ENCODE results near the gene USP17L13. TPM values are rescaled to one million over a fixed set of nuclear protein-coding genes. Genes with fewer than 3 reads are reported as not detected.
"Not testable (repeated sequence)": the region's sequence is repeated elsewhere in the genome, so short reads cannot be mapped to it uniquely, and the experiment has no call there.

USP17L13 gene
- not detected for total RNA-seq (2021; fragmentation: NEBNext Ultra II Directional; extraction: Animal tissue kit (Norgen Biotek cat#: 25700))
- long read RNA-seq = 0 reads

DNA sequence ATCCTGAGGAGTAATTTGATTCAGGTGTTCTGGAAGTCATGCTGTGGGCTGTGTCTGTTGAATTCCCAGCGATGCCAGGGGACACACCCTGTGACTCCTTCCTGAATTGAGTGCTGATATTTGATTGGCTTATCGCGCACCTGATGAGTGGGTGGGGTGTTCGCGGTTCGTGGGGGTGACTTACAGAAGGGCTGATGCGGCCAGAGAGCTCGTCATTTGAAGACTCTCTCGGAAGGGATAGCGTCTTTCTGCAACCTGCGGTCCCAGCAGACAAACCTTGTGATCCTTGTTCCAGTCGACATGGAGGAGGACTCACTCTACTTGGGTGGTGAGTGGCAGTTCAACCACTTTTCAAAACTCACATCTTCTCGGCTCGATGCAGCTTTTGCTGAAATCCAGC is at the start of gene USP17L13:
TSS of gene USP17L13 (plus strand) at position 301 of the 400 bp plus-strand sequence. CDS start at position 301, 0 bp downstream.
- H3K36me3 Mint-ChIP-seq (ENCODE audit: low read depth); H3K9me3 Mint-ChIP-seq; H3K4me1 Mint-ChIP-seq (ENCODE audit: low read depth); H3K27ac Mint-ChIP-seq; H3K4me3 Mint-ChIP-seq; H3K27me3 Mint-ChIP-seq (ENCODE audit: insufficient read depth); DNase-seq: not testable (repeated sequence)

DNA sequence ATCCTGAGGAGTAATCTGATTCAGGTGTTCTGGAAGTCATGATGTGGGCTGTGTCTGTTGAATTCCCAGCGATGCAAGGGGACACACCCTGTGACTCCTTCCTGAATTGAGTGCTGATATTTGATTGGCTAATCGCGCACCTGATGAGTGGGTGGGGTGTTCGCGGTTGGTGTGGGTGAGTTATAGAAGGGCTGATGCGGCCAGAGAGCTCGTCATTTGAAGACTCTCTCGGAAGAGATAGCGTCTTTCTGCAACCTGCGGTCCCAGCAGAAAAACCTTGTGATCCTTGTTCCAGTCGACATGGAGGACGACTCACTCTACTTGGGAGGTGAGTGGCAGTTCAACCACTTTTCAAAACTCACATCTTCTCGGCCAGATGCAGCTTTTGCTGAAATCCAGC is 14.3 kb upstream of the USP17L13 start, which contains the start of gene USP17L10:
TSS of gene USP17L10 (plus strand) at position 301 of the 400 bp plus-strand sequence. CDS start at position 301, 0 bp downstream.
- not testable (repeated sequence) for H3K9me3 Mint-ChIP-seq; H3K4me1 Mint-ChIP-seq (ENCODE audit: low read depth); H3K27ac Mint-ChIP-seq; H3K36me3 Mint-ChIP-seq (ENCODE audit: low read depth); DNase-seq; H3K4me3 Mint-ChIP-seq; H3K27me3 Mint-ChIP-seq (ENCODE audit: insufficient read depth)

DNA sequence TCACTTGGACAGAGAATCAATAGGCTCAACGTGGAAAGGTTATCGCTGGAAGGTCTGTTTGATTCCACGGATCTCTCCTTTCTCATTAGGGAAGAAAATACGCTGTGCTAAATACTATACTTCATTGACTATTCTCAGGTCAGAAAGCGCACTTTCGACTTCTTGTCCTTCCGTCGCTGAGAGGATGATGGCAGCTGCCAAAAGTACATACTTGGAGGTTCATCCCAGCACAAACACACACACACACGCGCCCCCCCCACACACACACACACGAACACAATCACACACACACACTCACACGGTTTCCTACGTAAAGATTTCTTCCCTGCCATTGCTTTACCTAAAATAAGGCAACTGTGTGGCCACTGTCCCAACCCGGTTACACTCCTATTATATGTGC is 10.0 kb upstream of the USP17L13 start:
- not testable (repeated sequence) for H3K9me3 Mint-ChIP-seq; H3K4me3 Mint-ChIP-seq; H3K27ac Mint-ChIP-seq; H3K36me3 Mint-ChIP-seq (ENCODE audit: low read depth); H3K27me3 Mint-ChIP-seq (ENCODE audit: insufficient read depth); H3K4me1 Mint-ChIP-seq (ENCODE audit: low read depth)
- DNase-seq = peak; percentile 0

- not testable (repeated sequence) for DNase-seq; H3K9me3 Mint-ChIP-seq; H3K27ac Mint-ChIP-seq; H3K4me3 Mint-ChIP-seq; H3K4me1 Mint-ChIP-seq (ENCODE audit: low read depth); H3K27me3 Mint-ChIP-seq (ENCODE audit: insufficient read depth); H3K36me3 Mint-ChIP-seq (ENCODE audit: low read depth)
Observed at GRCh38 chr4:9215105-9215504, 9.6 kb upstream of the USP17L13 start, which contains the start of gene USP17L11. Gene USP17L11, plus strand, starts transcription at chr4:9215405. Its CDS starts 0 bp downstream, at chr4:9215405.

- not testable (repeated sequence) for DNase-seq; H3K4me3 Mint-ChIP-seq; H3K36me3 Mint-ChIP-seq (ENCODE audit: low read depth); H3K27ac Mint-ChIP-seq; H3K9me3 Mint-ChIP-seq; H3K4me1 Mint-ChIP-seq (ENCODE audit: low read depth); H3K27me3 Mint-ChIP-seq (ENCODE audit: insufficient read depth)
Observed at GRCh38 chr4:9219852-9220251, 4.8 kb upstream of the USP17L13 start, which contains the start of gene USP17L12. Gene USP17L12, plus strand, starts transcription at chr4:9220152. Its CDS starts 0 bp downstream, at chr4:9220152.

DNA sequence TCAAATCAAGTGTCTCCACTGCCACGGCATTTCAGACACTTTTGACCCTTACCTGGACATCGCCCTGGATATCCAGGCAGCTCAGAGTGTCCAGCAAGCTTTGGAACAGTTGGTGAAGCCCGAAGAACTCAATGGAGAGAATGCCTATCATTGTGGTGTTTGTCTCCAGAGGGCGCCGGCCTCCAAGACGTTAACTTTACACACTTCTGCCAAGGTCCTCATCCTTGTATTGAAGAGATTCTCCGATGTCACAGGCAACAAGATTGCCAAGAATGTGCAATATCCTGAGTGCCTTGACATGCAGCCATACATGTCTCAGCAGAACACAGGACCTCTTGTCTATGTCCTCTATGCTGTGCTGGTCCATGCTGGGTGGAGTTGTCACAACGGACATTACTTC is 5.6 kb downstream of the USP17L13 start:
- not testable (repeated sequence) for H3K4me3 Mint-ChIP-seq; H3K4me1 Mint-ChIP-seq (ENCODE audit: low read depth); DNase-seq; H3K36me3 Mint-ChIP-seq (ENCODE audit: low read depth); H3K27me3 Mint-ChIP-seq (ENCODE audit: insufficient read depth); H3K9me3 Mint-ChIP-seq; H3K27ac Mint-ChIP-seq

GRCh38 chr4:9234085-9234484 is 9.4 kb downstream of the USP17L13 start, which contains the start of gene USP17L15:
Gene USP17L15, plus strand, starts transcription at chr4:9234385. Its CDS starts 0 bp downstream, at chr4:9234385.
- not testable (repeated sequence) for H3K27me3 Mint-ChIP-seq (ENCODE audit: insufficient read depth); H3K27ac Mint-ChIP-seq; DNase-seq; H3K4me3 Mint-ChIP-seq; H3K4me1 Mint-ChIP-seq (ENCODE audit: low read depth); H3K36me3 Mint-ChIP-seq (ENCODE audit: low read depth); H3K9me3 Mint-ChIP-seq

DNA sequence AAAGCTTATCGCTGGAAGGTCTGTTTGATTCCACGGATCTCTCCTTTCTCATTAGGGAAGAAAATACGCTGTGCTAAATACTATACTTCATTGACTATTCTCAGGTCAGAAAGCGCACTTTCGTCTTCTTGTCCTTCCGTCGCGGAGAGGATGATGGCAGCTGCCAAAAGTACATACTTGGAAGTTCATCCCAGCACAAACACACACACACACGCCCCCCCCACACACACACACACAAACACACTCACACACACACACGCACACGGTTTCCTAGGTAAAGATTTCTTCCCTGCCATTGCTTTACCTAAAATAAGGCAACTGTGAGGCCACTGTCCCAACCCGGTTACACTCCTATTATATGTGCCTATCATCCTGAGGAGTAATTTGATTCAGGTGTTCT is 13.8 kb downstream of the USP17L13 start:
- not testable (repeated sequence) for H3K36me3 Mint-ChIP-seq (ENCODE audit: low read depth)

DNA sequence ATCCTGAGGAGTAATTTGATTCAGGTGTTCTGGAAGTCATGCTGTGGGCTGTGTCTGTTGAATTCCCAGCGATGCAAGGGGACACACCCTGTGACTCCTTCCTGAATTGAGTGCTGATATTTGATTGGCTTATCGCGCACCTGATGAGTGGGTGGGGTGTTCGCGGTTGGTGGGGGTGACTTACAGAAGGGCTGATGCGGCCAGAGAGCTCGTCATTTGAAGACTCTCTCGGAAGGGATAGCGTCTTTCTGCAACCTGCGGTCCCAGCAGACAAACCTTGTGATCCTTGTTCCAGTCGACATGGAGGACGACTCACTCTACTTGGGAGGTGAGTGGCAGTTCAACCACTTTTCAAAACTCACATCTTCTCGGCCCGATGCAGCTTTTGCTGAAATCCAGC is 18.9 kb downstream of the USP17L13 start, which contains the start of gene USP17L17:
TSS of gene USP17L17 (plus strand) at position 301 of the 400 bp plus-strand sequence. CDS start at position 301, 0 bp downstream.
- H3K27ac Mint-ChIP-seq; H3K4me3 Mint-ChIP-seq; DNase-seq; H3K4me1 Mint-ChIP-seq (ENCODE audit: low read depth); H3K36me3 Mint-ChIP-seq (ENCODE audit: low read depth); H3K27me3 Mint-ChIP-seq (ENCODE audit: insufficient read depth); H3K9me3 Mint-ChIP-seq: not testable (repeated sequence)

More for the DNA sequence above, 13.8 kb downstream of the USP17L13 start:
- H3K4me3 Mint-ChIP-seq; H3K27me3 Mint-ChIP-seq (ENCODE audit: insufficient read depth); DNase-seq; H3K4me1 Mint-ChIP-seq (ENCODE audit: low read depth); H3K9me3 Mint-ChIP-seq; H3K27ac Mint-ChIP-seq: not testable (repeated sequence)

- DNase-seq = peak; percentile 23
- not testable (repeated sequence) for H3K27me3 Mint-ChIP-seq (ENCODE audit: insufficient read depth)
Observed at GRCh38 chr4:9247953-9248680, 23.4 kb downstream of the USP17L13 start, which contains the start of gene USP17L18. Gene USP17L18, plus strand, starts transcription at chr4:9248630. Its CDS starts 0 bp downstream, at chr4:9248630.

DNA sequence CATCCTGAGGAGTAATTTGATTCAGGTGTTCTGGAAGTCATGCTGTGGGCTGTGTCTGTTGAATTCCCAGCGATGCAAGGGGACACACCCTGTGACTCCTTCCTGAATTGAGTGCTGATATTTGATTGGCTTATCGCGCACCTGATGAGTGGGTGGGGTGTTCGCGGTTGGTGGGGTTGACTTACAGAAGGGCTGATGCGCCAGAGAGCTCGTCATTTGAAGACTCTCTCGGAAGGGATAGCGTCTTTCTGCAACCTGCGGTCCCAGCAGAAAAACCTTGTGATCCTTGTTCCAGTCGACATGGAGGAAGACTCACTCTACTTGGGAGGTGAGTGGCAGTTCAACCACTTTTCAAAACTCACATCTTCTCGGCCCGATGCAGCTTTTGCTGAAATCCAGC is 28.4 kb downstream of the USP17L13 start, which contains the start of gene USP17L19:
TSS of gene USP17L19 (plus strand) at position 301 of the 400 bp plus-strand sequence. CDS start at position 301, 0 bp downstream.
- H3K27ac Mint-ChIP-seq; H3K4me1 Mint-ChIP-seq (ENCODE audit: low read depth); DNase-seq; H3K9me3 Mint-ChIP-seq; H3K36me3 Mint-ChIP-seq (ENCODE audit: low read depth); H3K4me3 Mint-ChIP-seq; H3K27me3 Mint-ChIP-seq (ENCODE audit: insufficient read depth): not testable (repeated sequence)

More at GRCh38 chr4:9247953-9248680, 23.4 kb downstream of the USP17L13 start, which contains the start of gene USP17L18:
- not testable (repeated sequence) for H3K36me3 Mint-ChIP-seq (ENCODE audit: low read depth); H3K4me1 Mint-ChIP-seq (ENCODE audit: low read depth); H3K4me3 Mint-ChIP-seq; H3K27ac Mint-ChIP-seq; H3K9me3 Mint-ChIP-seq

DNA sequence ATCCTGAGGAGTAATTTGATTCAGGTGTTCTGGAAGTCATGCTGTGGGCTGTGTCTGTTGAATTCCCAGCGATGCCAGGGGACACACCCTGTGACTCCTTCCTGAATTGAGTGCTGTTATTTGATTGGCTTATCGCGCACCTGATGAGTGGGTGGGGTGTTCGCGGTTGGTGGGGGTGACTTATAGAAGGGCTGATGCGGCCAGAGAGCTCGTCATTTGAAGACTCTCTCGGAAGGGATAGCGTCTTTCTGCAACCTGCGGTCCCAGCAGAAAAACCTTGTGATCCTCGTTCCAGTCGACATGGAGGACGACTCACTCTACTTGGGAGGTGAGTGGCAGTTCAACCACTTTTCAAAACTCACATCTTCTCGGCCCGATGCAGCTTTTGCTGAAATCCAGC is 33.1 kb downstream of the USP17L13 start, which contains the start of gene USP17L20:
TSS of gene USP17L20 (plus strand) at position 301 of the 400 bp plus-strand sequence. CDS start at position 301, 0 bp downstream.
- DNase-seq; H3K36me3 Mint-ChIP-seq (ENCODE audit: low read depth); H3K27ac Mint-ChIP-seq; H3K27me3 Mint-ChIP-seq (ENCODE audit: insufficient read depth); H3K4me3 Mint-ChIP-seq; H3K9me3 Mint-ChIP-seq; H3K4me1 Mint-ChIP-seq (ENCODE audit: low read depth): not testable (repeated sequence)

GRCh38 chr4:9262572-9262971 is 37.9 kb downstream of the USP17L13 start, which contains the start of gene USP17L21:
Gene USP17L21, plus strand, starts transcription at chr4:9262872. Its CDS starts 0 bp downstream, at chr4:9262872.
- DNase-seq; H3K4me1 Mint-ChIP-seq (ENCODE audit: low read depth); H3K36me3 Mint-ChIP-seq (ENCODE audit: low read depth); H3K27ac Mint-ChIP-seq; H3K4me3 Mint-ChIP-seq; H3K9me3 Mint-ChIP-seq; H3K27me3 Mint-ChIP-seq (ENCODE audit: insufficient read depth): not testable (repeated sequence)

GRCh38 chr4:9267319-9267718 is 42.6 kb downstream of the USP17L13 start, which contains the start of gene USP17L22:
Gene USP17L22, plus strand, starts transcription at chr4:9267619. Its CDS starts 0 bp downstream, at chr4:9267619.
- not testable (repeated sequence) for DNase-seq; H3K4me1 Mint-ChIP-seq (ENCODE audit: low read depth); H3K27me3 Mint-ChIP-seq (ENCODE audit: insufficient read depth); H3K9me3 Mint-ChIP-seq; H3K27ac Mint-ChIP-seq; H3K4me3 Mint-ChIP-seq; H3K36me3 Mint-ChIP-seq (ENCODE audit: low read depth)
